ENCODE data around the gene HRG. TPM values are rescaled to one million over a fixed set of nuclear protein-coding genes. Genes with fewer than 3 reads are reported as not detected.

HRG gene
- total RNA-seq, 1 experiment from 2014 or later, result not detected

- BruUV-seq (replicated peaks), result no TSS peak
- no peak for DNase-seq (ENCODE audit: low spot score)
- H3K36me3 ChIP-seq (ENCODE audit: insufficient read depth, low read length, poor library complexity, severe bottlenecking), result no peaks in the 10 kb centered on the region
- no peaks in the 10 kb centered on the region for H3K9me3 ChIP-seq (ENCODE audit: low read depth, low read length, poor library complexity, severe bottlenecking)
- no peak for TF ChIP-seq EZH2 (IDR thresholded peaks at IDR 0.05; ENCODE audit: borderline replicate concordance, low read depth, low read length, poor library complexity, severe bottlenecking)
- TF ChIP-seq CTCF (conservative IDR thresholded peaks at IDR 0.05; ENCODE audit: low read depth, low read length), result no peak
- POLR2A ChIA-PET (ENCODE audit: low non-redundant PET), result no interaction called here
- H3K27ac ChIP-seq (ENCODE audit: low read depth, low read length, poor library complexity, severe bottlenecking), result no peak overlapping the region
- CTCF ChIA-PET, result no interaction called here
- intact Hi-C loops (cut with micrococcal nuclease; ENCODE audit: unreplicated experiment), result no loop called here
- peaks cover 3% of the 10 kb centered on the region for H3K27me3 ChIP-seq (replicated peaks; ENCODE audit: insufficient read depth, low read depth, low read length, poor library complexity)
- no peak overlapping the region for H3K4me3 ChIP-seq (ENCODE audit: low read depth, low read length, poor library complexity, severe bottlenecking)
- H3K4me1 ChIP-seq (ENCODE audit: insufficient read depth, low read length, poor library complexity, severe bottlenecking), result no peaks in the 10 kb centered on the region
These were observed 43.7 kb upstream of the HRG start for GRCh38 chr3:186621894-186622650.

- TF ChIP-seq EZH2 (IDR thresholded peaks at IDR 0.05; ENCODE audit: borderline replicate concordance, low read depth, low read length, poor library complexity, severe bottlenecking), result no peak
- no peak for TF ChIP-seq CTCF (conservative IDR thresholded peaks at IDR 0.05; ENCODE audit: low read depth, low read length)
These were observed 43.0 kb upstream of the HRG start for GRCh38 chr3:186622651-186623310.

GRCh38 chr3:186624598-186624997 lies 41.2 kb upstream of the HRG start:
- intact Hi-C loops (cut with micrococcal nuclease; ENCODE audit: unreplicated experiment), result no loop called here
- BruUV-seq (replicated peaks), result no TSS peak
- Histone ChIP-seq H3K9me3 (ENCODE audit: low read depth, low read length, poor library complexity, severe bottlenecking) (no peaks in the 10 kb centered on the region), H3K4me1 (ENCODE audit: insufficient read depth, low read length, poor library complexity, severe bottlenecking) (no peaks in the 10 kb centered on the region), H3K27me3 (replicated peaks; ENCODE audit: insufficient read depth, low read depth, low read length, poor library complexity) (peaks cover 3% of the 10 kb centered on the region), H3K27ac (ENCODE audit: low read depth, low read length, poor library complexity, severe bottlenecking) (no peak overlapping the region), H3K4me3 (ENCODE audit: low read depth, low read length, poor library complexity, severe bottlenecking) (no peak overlapping the region), H3K36me3 (ENCODE audit: insufficient read depth, low read length, poor library complexity, severe bottlenecking) (no peaks in the 10 kb centered on the region)
- no peak for DNase-seq (ENCODE audit: low spot score)
- ChIA-PET POLR2A (ENCODE audit: low non-redundant PET) (no interaction called here), CTCF (interaction anchor here (2.0 to 2.9 kb wide), 2 partner anchors 8 to 10 kb away, joined by 7 to 9 read pairs; no protein-coding TSS in a partner anchor)
- TF ChIP-seq CTCF (conservative IDR thresholded peaks at IDR 0.05; ENCODE audit: low read depth, low read length), result no peak
- TF ChIP-seq EZH2 (IDR thresholded peaks at IDR 0.05; ENCODE audit: borderline replicate concordance, low read depth, low read length, poor library complexity, severe bottlenecking), result no peak

More at GRCh38 chr3:186622651-186623310, 43.0 kb upstream of the HRG start:
- no peak overlapping the region for H3K4me3 ChIP-seq (ENCODE audit: low read depth, low read length, poor library complexity, severe bottlenecking)
- peaks cover 3% of the 10 kb centered on the region for H3K27me3 ChIP-seq (replicated peaks; ENCODE audit: insufficient read depth, low read depth, low read length, poor library complexity)
- intact Hi-C loops (cut with micrococcal nuclease; ENCODE audit: unreplicated experiment), result no loop called here
- DNase-seq (ENCODE audit: low spot score), result no peak
- no TSS peak for BruUV-seq (replicated peaks)
- ChIA-PET POLR2A (ENCODE audit: low non-redundant PET) (no interaction called here), CTCF (no interaction called here)
- no peak overlapping the region for H3K27ac ChIP-seq (ENCODE audit: low read depth, low read length, poor library complexity, severe bottlenecking)
- no peaks in the 10 kb centered on the region for H3K4me1 ChIP-seq (ENCODE audit: insufficient read depth, low read length, poor library complexity, severe bottlenecking)
- H3K36me3 ChIP-seq (ENCODE audit: insufficient read depth, low read length, poor library complexity, severe bottlenecking), result no peaks in the 10 kb centered on the region
- H3K9me3 ChIP-seq (ENCODE audit: low read depth, low read length, poor library complexity, severe bottlenecking), result no peaks in the 10 kb centered on the region
